K562 (cell line): ENCODE results near the gene ASCC3. TPM values are rescaled to one million over a fixed set of nuclear protein-coding genes. Genes with fewer than 3 reads are reported as not detected.
A peak's percentile ranks its signal among the peaks of the same experiment; 100 is the strongest.

Source experiments
- C11orf30 ChIP-seq: fragments of 450-650 bp; IDR thresholded peaks from 2 replicates; pipeline ENCODE4 v1.6.1; 2016; ENCODE audit warnings: low read depth, mild to moderate bottlenecking
- E2F8 ChIP-seq: fragments of 450-650 bp; IDR thresholded peaks from 2 replicates; pipeline ENCODE4 v1.7.1; 2018; ENCODE audit warnings: mild to moderate bottlenecking, low read depth; ENCODE audit not compliant: partially characterized antibody
- FIP1L1 ChIP-seq: fragments of 200-400 bp; formaldehyde crosslinking; IDR thresholded peaks from 2 replicates; pipeline ENCODE4 v1.6.1; 2018; ENCODE audit warnings: mild to moderate bottlenecking, low read depth, low read length; ENCODE audit not compliant: poor library complexity, severe bottlenecking
- HMBOX1 ChIP-seq: sonication (generic); IDR thresholded peaks from 2 replicates; pipeline ENCODE4 v1.6.1; 2016
- IRF9 ChIP-seq: fragments of 450-650 bp; IDR thresholded peaks from 2 replicates; pipeline ENCODE4 v1.6.1; 2016; ENCODE audit warnings: missing biosample characterization, missing genetic modification characterization
- KDM1A ChIP-seq, 2 experiments: fragments of 450-650 bp; IDR thresholded peaks; 2 replicates each; pipeline ENCODE4 v1.6.1; 2016; ENCODE audit warnings: mild to moderate bottlenecking in 2 of 2
- KDM4B ChIP-seq, 2 experiments: fragments of 450-650 bp in 1 of 2; sonication (generic) in 1 of 2; IDR thresholded peaks; 2 replicates each; pipeline ENCODE4 v1.6.1; 2016 to 2017; ENCODE audit warnings: borderline replicate concordance in 2 of 2, antibody characterized with exemption in 1 of 2, low read depth in 1 of 2, mild to moderate bottlenecking in 1 of 2
- NFIX ChIP-seq: fragments of 250-450 bp; sonication (Bioruptor Pico); IDR thresholded peaks from 2 replicates; pipeline ENCODE4 v1.4.0; 2020; ENCODE audit warnings: low read depth, mild to moderate bottlenecking, moderate library complexity
- POLR3A ChIP-seq: IDR thresholded peaks from 2 replicates; pipeline ENCODE4 v1.6.1; 2011; ENCODE audit warnings: borderline replicate concordance, mild to moderate bottlenecking, moderate library complexity; ENCODE audit not compliant: insufficient read length, insufficient read depth; ENCODE audit errors: extremely low read depth
- RAD21 ChIP-seq, 2 experiments: fragments of 250-450 bp in 1 of 2; fragments of 450-650 bp in 1 of 2; sonication (Bioruptor Pico) in 1 of 2; formaldehyde crosslinking in 1 of 2; IDR thresholded peaks in 1 of 2; conservative IDR thresholded peaks in 1 of 2; 2 replicates each; pipeline versions ENCODE4 v1.4.0 to v1.8.0; 2020 to 2022; ENCODE audit warnings: mild to moderate bottlenecking in 2 of 2, moderate library complexity in 1 of 2
- RBM25 ChIP-seq: fragments of 200-400 bp; formaldehyde crosslinking; IDR thresholded peaks from 2 replicates; pipeline ENCODE4 v1.6.1; 2018; ENCODE audit warnings: low read length, low read depth, moderate library complexity; ENCODE audit not compliant: severe bottlenecking
- VEZF1 ChIP-seq: fragments of 200-800 bp; sonication (Bioruptor generic); IDR thresholded peaks from 2 replicates; pipeline ENCODE4 v1.6.1; 2017; ENCODE audit warnings: missing genetic modification characterization, missing compliant biosample characterization
- ZBTB11 ChIP-seq, 3 experiments: fragments of 200-800 bp in 1 of 3; fragments of 250-450 bp in 1 of 3; fragments of 450-650 bp in 1 of 3; sonication (Bioruptor Pico) in 1 of 3; sonication (Bioruptor generic) in 1 of 3; formaldehyde crosslinking in 1 of 3; IDR thresholded peaks; 2 replicates each; pipeline versions ENCODE4 v1.6.1 to v1.8.0; 2016 to 2022; ENCODE audit warnings: mild to moderate bottlenecking in 2 of 3, missing genetic modification characterization in 2 of 3, missing compliant biosample characterization in 1 of 3, moderate library complexity in 1 of 3
- ZNF133 ChIP-seq: fragments of 250-450 bp; sonication (Bioruptor Pico); IDR thresholded peaks from 2 replicates; pipeline ENCODE4 v1.4.0; 2020; ENCODE audit warnings: mild to moderate bottlenecking
- ZNF445 ChIP-seq: fragments of 250-450 bp; sonication (Bioruptor Pico); IDR thresholded peaks from 2 replicates; pipeline ENCODE4 v1.4.0; 2020; ENCODE audit warnings: low read depth, mild to moderate bottlenecking, moderate library complexity
- polyA plus RNA-seq, 8 experiments: library from polyadenylated mRNA; depleted of rRNA in 4 of 8; stranded (reverse) in 5 of 8; unstranded in 3 of 8; fragments of >200 nt; fragmentation: Nextera tagmentation in 2 of 8; fragmentation: Illumina TruSeq in 1 of 8; extraction: Ambion mirVana in 2 of 8; extraction: Trizol in 1 of 8; gene quantifications; 2 replicates each; pipeline versions ENCODE4 v1.2.1 to v1.2.3, GENCODE V29; 2011 to 2014; ENCODE audit warnings: inconsistent platforms in 1 of 8, missing spikeins in 1 of 8
- total RNA-seq, 7 experiments: library from RNA; depleted of rRNA in 6 of 7; stranded (reverse); fragments of >200 nt in 6 of 7; fragmentation: Illumina TruSeq in 2 of 7; extraction: Trizol in 2 of 7; gene quantifications; 2 replicates each; pipeline versions ENCODE4 v1.2.1 to v1.2.3, GENCODE V29; 2011 to 2021; ENCODE audit warnings: low replicate concordance in 1 of 7

The ASCC3 gene
- total and polyA plus RNA-seq, 9 of the 15 experiments (the other 6 are each of a cell fraction or from before 2014, with no cell fraction given): 16.1 to 56.1 (median 33.9) TPM

GRCh38 chr6:100719883-100720682, 161.0 kb downstream of the ASCC3 start (continued):
- TF ChIP-seq ZBTB11 (CRISPR knock-in tag; IDR thresholded peaks at IDR 0.05) (no peak), IRF9 (tag) (no peak), ZNF445 (no peak), FIP1L1 (no peak), KDM1A (IDR thresholded peaks at IDR 0.05) (no peak), RAD21 (CRISPR knock-in tag; conservative IDR thresholded peaks at IDR 0.05 in 1 of 2, IDR thresholded peaks at IDR 0.05 in 1 of 2) (peak in 1 of 2 experiments; percentile 34; a peak in 2 of 4 replicates), ZNF133 (CRISPR knock-in tag) (no peak), POLR3A (no peak), E2F8 (no peak), NFIX (CRISPR knock-in tag) (no peak), HMBOX1 (no peak), KDM4B (IDR thresholded peaks at IDR 0.05; ENCODE audit: borderline replicate concordance in 2 of 2, low read depth in 1 of 2) (no peak), VEZF1 (CRISPR knock-in tag) (no peak), RBM25 (no peak), C11orf30 (no peak)
